Epithelial cell of esophagus (primary cell): ENCODE measurements around the gene THSD4.
"Not testable (repeated sequence)": the region's sequence is repeated elsewhere in the genome, so short reads cannot be mapped to it uniquely, and the experiment has no call there.

Source experiments
- DNase-seq: peaks from one replicate; pipeline ENCODE4 v3.0.0; 2010; ENCODE audit warnings: low read depth
- H3K4me3 ChIP-seq: 2 replicates; pipeline ENCODE4 v1.5.1; 2011; ENCODE audit warnings: mild to moderate bottlenecking, low read length, control low read depth
- CTCF ChIP-seq: IDR thresholded peaks from 2 replicates; pipeline ENCODE4 v1.5.1; 2011; ENCODE audit warnings: low read depth, mild to moderate bottlenecking, low read length, control low read depth, inconsistent platforms; ENCODE audit not compliant: insufficient read depth; ENCODE audit errors: missing control alignments

The THSD4 gene

DNA sequence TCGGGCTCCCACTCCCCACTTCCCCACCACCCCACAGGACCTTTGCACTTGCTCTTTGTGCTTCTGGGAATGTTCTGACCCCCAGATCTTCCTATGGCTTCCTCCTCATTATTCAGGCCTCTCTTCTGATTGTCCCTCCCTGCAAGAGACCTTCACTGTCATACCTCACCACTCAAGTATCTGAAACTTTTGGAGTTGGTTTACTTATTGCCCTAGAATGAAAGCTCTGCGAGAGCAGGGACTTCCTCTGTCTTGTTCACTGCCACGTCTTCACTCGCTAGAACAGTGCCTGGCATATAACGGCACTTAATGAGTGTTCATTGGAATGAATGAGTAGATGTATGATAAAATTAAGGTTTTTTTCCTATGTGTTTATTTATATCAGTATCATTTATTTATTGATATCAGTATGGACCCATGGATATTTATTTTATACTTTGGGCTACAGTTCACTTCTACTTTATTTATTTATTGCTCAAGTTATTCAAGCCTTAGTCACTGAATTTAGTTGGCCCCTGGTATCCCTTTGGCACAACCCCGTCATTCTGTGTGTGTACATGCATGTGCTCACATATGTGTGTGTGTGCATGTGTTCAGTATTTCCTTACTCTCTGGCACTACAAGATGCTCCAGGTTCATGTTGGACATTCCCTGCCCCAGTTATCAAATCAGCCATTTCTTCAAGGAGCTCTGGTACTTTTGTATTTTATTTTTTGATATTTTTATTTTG lies 197.6 kb downstream of the THSD4 start:
- no peak for DNase-seq
- TF ChIP-seq CTCF: no peak
- H3K4me3 ChIP-seq: no peak overlapping the region

- no peak for DNase-seq
- H3K4me3 ChIP-seq: no peak overlapping the region
- no peak for TF ChIP-seq CTCF
Measured at GRCh38 chr15:71313806-71314205, 198.5 kb downstream of the THSD4 start.

DNA sequence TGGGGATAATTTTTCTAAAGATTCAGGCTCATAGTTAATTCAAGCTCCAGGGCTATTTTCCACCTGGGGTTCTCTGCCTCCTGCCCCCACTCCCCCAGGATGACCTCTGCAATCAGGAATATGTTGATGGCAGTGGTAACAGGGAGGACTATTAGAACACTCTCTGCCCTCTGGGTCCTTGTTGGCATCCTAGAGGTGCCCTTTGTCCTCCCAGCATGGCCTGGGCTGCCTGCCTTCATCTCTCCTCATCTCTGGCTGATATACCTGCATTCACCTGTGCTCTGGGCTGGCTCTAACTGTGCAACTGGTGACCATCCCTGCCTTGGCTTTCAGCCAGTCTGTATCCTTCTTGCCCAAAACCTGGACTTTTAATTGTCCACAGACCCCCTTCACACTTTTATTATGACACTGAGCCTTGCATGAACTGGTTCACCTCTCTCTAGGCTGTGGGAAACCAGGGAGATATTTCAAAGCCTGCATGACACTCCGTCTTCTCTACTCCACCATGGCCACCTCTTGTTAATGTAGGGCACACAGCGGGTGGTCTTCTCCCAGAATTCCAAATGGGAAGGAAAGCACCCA lies 199.8 kb downstream of the THSD4 start:
- DNase-seq: no peak
- no peak overlapping the region for H3K4me3 ChIP-seq
- no peak for TF ChIP-seq CTCF

DNA sequence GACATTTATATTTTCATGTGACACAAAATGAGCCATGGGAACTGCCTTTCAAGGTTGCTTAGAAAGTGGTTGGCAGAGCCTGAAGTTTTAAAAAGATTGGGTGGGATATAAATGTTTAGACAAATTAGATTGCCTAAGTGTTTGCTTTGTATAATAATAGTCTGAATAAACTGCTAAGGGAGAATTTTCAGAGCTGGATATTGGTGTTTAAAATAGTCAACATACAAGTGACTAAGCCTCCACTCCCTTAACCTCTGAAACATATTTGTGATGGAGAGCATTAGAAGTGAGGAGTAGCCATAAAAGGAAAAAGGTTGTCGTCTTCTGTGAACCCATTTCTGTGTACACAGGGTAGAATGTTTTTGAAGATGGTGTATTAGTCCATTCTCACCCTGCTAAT lies 201.6 kb downstream of the THSD4 start:
- no peak for TF ChIP-seq CTCF
- no peak for DNase-seq
- no peak overlapping the region for H3K4me3 ChIP-seq

DNA sequence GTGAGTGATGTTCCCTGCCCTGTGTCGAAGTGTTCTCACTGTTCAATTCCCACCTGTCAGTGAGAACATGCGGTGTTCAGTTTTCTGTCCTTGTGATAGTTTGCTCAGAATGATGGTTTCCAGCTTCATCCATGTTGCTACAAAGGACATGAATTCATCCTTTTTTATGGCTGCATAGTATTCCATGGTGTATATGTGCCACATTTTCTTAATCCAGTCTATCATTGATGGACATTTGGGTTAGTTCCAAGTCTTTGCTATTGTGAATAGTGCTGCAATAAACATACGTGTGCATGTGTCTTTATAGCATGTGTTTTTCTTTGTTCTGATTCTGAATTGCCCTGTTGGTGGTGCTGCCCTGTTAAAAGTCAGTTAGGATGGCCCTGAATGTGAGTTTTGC lies 204.2 kb downstream of the THSD4 start:
- not testable (repeated sequence) for DNase-seq, H3K4me3 ChIP-seq

DNA sequence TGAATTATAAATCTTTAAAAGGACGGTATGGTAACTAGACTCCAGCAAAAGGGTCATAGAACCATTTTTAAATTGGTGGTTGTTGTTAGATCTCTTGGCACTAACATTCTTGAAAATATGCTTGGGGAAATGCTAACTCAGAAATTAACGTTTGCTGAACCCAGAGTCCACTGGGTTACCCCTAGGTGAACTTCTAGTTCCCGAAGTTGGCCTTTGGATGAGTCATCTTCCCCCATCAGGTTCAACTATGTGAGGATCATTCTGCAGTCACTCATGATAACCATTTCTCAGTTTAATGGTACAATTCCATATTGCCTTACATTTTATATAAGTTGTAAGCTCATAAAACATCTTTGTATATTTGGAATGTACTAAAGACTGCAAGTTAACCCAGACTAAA lies 204.7 kb downstream of the THSD4 start:
- DNase-seq: no peak
- H3K4me3 ChIP-seq: no peak overlapping the region
- TF ChIP-seq CTCF: no peak

DNA sequence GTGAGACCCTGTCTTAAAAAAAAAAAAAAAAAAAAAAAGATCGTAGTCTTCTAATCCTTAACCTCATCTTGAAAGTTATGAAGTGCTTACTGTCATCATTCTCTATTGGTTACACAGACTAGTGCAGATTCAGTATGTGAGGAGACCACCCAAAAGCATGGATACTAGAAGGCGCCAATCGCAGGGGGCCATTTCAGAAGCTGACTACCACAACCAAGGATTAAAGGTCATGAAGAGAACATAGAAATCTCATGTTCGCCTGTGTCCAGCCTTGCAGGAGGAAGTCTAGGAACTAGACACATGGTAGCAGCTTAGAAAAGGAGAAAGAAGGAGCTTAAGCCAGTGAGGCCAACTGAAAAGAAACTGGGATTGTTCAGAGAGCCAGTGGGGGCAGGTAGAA lies 207.8 kb downstream of the THSD4 start:
- DNase-seq: no peak
- H3K4me3 ChIP-seq: no peak overlapping the region
- no peak for TF ChIP-seq CTCF
